OCI-LY3 (cell line): ENCODE results near the gene EFEMP2.
"Not testable (repeated sequence)": the region's sequence is repeated elsewhere in the genome, so short reads cannot be mapped to it uniquely, and the experiment has no call there.

Experiments
- H2AFZ ChIP-seq: fragments of 200-600, 300-600 bp; shearing (Covaris generic); 2 replicates; pipeline ENCODE4 v1.6.0; 2014; ENCODE audit warnings: antibody characterized with exemption, low read depth, low read length
- H3K27ac ChIP-seq: fragments of 200-600, 300-600 bp; sonication (generic); 2 replicates; pipeline ENCODE4 v1.5.1; 2014; ENCODE audit warnings: mild to moderate bottlenecking, low read length, moderate library complexity, mixed read lengths
- H3K27me3 ChIP-seq: fragments of 200-600, 300-600 bp; sonication (generic); 2 replicates; pipeline ENCODE4 v1.6.1; 2014; ENCODE audit warnings: low read depth, low read length, mixed read lengths
- H3K36me3 ChIP-seq: fragments of 200-600, 300-600 bp; sonication (generic); replicated peaks from 2 replicates; pipeline ENCODE3; 2014; ENCODE audit warnings: low read depth, low read length, mixed read lengths
- H3K4me1 ChIP-seq: fragments of 300-600, 200-600 bp; sonication (generic); 2 replicates; pipeline ENCODE4 v1.6.1; 2014; ENCODE audit warnings: low read length, mixed read lengths
- H3K4me2 ChIP-seq: fragments of 200-600, 300-600 bp; sonication (generic); 2 replicates; pipeline ENCODE4 v1.6.1; 2014; ENCODE audit warnings: low read length, mixed read lengths
- H3K4me3 ChIP-seq: fragments of 300-600, 200-600 bp; sonication (generic); 2 replicates; pipeline ENCODE4 v1.5.1; 2014; ENCODE audit warnings: antibody characterized with exemption, mild to moderate bottlenecking, low read length, moderate library complexity
- H3K79me2 ChIP-seq: fragments of 300-600, 200-600 bp; shearing (Covaris generic); 2 replicates; pipeline ENCODE4 v1.6.1; 2014; ENCODE audit warnings: mild to moderate bottlenecking, low read length, mixed read lengths
- H3K9ac ChIP-seq: fragments of 300-600, 200-600 bp; shearing (Covaris generic); 2 replicates; pipeline ENCODE4 v1.6.0; 2014; ENCODE audit warnings: mild to moderate bottlenecking, low read length, moderate library complexity
- H3K9me3 ChIP-seq: fragments of 200-600, 300-600 bp; shearing (Covaris generic); 2 replicates; pipeline ENCODE4 v1.6.1; 2014; ENCODE audit warnings: low read length, mixed read lengths; ENCODE audit not compliant: insufficient read depth
- H4K20me1 ChIP-seq: fragments of 200-600, 300-600 bp; sonication (generic); 2 replicates; pipeline ENCODE4 v1.6.1; 2016; ENCODE audit warnings: low read length, mixed read lengths; ENCODE audit not compliant: insufficient read depth
- EZH2phosphoT487 ChIP-seq: fragments of 200-600 bp; shearing (Covaris generic); IDR thresholded peaks from 2 replicates; pipeline ENCODE4 v1.6.1; 2018; ENCODE audit warnings: antibody characterized with exemption, mixed run types, low read depth
- TF ChIP-seq, protein P1 (sequence below): fragments of 200-600, 300-600 bp; sonication (generic); IDR thresholded peaks from 2 replicates; pipeline ENCODE4 v1.5.1; 2014; ENCODE audit warnings: antibody characterized with exemption, low read length, low read depth

EFEMP2 gene

GRCh38 chr11:65850217-65851082 lies 22.1 kb downstream of the EFEMP2 start:
- no peak overlapping the region for H3K4me3 ChIP-seq
- H3K27me3 ChIP-seq: 0 out of 2 replicates have a peak, but pooled peaks cover 3% of the 10 kb centered on the region
- peaks cover 24% of the 10 kb centered on the region for H4K20me1 ChIP-seq
- no peak overlapping the region for H3K9ac ChIP-seq
- H3K4me1 ChIP-seq: no peaks in the 10 kb centered on the region
- H3K4me2 ChIP-seq: no peak overlapping the region
- peaks cover 18% of the 10 kb centered on the region for H3K79me2 ChIP-seq
- no peak overlapping the region for H3K27ac ChIP-seq
- peaks cover 44% of the 10 kb centered on the region for H3K36me3 ChIP-seq
- TF ChIP-seq, protein P1, sequence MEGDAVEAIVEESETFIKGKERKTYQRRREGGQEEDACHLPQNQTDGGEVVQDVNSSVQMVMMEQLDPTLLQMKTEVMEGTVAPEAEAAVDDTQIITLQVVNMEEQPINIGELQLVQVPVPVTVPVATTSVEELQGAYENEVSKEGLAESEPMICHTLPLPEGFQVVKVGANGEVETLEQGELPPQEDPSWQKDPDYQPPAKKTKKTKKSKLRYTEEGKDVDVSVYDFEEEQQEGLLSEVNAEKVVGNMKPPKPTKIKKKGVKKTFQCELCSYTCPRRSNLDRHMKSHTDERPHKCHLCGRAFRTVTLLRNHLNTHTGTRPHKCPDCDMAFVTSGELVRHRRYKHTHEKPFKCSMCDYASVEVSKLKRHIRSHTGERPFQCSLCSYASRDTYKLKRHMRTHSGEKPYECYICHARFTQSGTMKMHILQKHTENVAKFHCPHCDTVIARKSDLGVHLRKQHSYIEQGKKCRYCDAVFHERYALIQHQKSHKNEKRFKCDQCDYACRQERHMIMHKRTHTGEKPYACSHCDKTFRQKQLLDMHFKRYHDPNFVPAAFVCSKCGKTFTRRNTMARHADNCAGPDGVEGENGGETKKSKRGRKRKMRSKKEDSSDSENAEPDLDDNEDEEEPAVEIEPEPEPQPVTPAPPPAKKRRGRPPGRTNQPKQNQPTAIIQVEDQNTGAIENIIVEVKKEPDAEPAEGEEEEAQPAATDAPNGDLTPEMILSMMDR: no peak
- no peak for TF ChIP-seq EZH2phosphoT487
- no peaks in the 10 kb centered on the region for H3K9me3 ChIP-seq
- H2AFZ ChIP-seq: no peak overlapping the region

DNA sequence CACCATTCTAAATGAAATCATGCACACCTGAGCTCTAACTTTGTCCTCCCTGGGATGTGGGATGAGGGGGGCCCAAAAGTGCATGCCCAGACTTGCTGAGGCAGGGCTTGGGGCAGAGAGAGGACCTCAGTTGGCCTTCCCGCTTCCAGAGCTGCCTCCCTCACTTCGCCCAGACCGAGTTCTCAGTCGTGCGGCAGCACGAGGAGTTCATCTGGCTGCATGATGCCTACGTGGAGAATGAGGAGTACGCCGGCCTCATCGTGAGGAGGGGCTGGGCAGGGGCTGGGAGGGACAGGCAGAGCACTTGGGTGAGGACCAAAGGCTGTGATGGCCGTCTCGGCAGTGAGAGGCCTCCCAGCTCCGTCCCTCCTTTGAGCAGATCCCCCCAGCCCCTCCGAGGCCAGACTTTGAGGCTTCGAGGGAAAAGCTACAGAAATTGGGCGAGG lies 22.8 kb downstream of the EFEMP2 start:
- no peak overlapping the region for H3K4me2 ChIP-seq
- H4K20me1 ChIP-seq: peaks cover 18% of the 10 kb centered on the region
- TF ChIP-seq, protein P1: no peak
- no peak for TF ChIP-seq EZH2phosphoT487
- no peak overlapping the region for H3K4me3 ChIP-seq
- peaks cover 39% of the 10 kb centered on the region for H3K36me3 ChIP-seq
- H3K79me2 ChIP-seq: peaks cover 11% of the 10 kb centered on the region
- 0 out of 2 replicates have a peak, but pooled peaks cover 3% of the 10 kb centered on the region for H3K27me3 ChIP-seq
- no peak overlapping the region for H3K9ac ChIP-seq
- no peaks in the 10 kb centered on the region for H3K9me3 ChIP-seq
- no peaks in the 10 kb centered on the region for H3K4me1 ChIP-seq
- no peak overlapping the region for H3K27ac ChIP-seq
- no peak overlapping the region for H2AFZ ChIP-seq

DNA sequence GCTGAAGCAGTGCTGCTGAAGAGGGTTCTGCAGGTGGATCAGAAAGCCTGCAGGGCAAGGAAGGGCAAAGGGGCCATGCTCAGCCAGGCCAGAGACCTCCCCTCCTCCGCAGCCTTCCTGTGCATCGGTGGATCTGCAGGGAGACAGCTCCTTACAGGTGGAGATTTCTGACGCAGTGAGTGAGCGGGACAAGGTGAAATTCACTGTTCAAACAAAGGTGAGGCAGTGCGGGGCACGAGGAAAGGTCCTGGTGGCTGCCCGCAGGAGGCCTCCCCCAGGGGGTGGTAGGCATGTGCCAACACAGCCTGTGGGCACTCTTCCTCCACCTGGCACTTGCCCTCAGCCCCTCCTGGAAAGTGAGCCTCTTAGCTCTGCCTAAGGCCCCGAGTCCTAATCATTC lies 23.2 kb downstream of the EFEMP2 start:
- no peak for TF ChIP-seq EZH2phosphoT487
- TF ChIP-seq, protein P1: no peak
- Histone ChIP-seq H3K4me1 (no peaks in the 10 kb centered on the region), H3K79me2 (peaks cover 7% of the 10 kb centered on the region), H3K9me3 (no peaks in the 10 kb centered on the region), H4K20me1 (peaks cover 13% of the 10 kb centered on the region), H3K27ac (no peak overlapping the region), H2AFZ (no peak overlapping the region), H3K4me3 (no peak overlapping the region), H3K36me3 (peaks cover 35% of the 10 kb centered on the region), H3K27me3 (0 out of 2 replicates have a peak, but pooled peaks cover 3% of the 10 kb centered on the region), H3K9ac (no peak overlapping the region), H3K4me2 (no peak overlapping the region)

DNA sequence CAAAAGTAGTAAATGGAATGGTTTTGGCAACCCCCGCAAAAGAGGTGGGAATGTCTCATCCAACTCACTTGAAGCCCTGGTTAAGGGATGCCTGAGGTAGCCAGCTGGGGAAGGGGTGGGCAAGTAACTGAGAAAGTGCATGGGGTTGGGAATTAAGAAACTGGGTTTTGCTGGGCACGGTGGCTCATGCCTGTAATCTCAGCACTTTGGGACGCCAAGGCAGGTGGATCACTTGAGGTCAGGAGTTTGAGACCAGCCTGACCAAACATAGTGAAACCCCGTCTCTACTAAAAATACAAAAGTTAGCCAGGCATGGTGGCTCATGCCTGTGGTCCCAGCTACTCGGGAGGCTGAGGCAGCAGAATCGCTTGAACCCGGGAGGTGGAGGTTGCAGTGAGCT lies 23.9 kb downstream of the EFEMP2 start:
- H3K79me2 ChIP-seq, H3K9me3 ChIP-seq, H3K4me1 ChIP-seq, H3K27me3 ChIP-seq, H3K9ac ChIP-seq, H3K4me2 ChIP-seq, H2AFZ ChIP-seq, H4K20me1 ChIP-seq, H3K4me3 ChIP-seq, H3K27ac ChIP-seq: not testable (repeated sequence)
- H3K36me3 ChIP-seq: peaks cover 28% of the 10 kb centered on the region
